Liver (tissue), 9 donors: ENCODE data around the gene CCDC102A. TPM values are rescaled to one million over a fixed set of nuclear protein-coding genes. Genes with fewer than 3 reads are reported as not detected.

Experiments used
- DNase-seq: peaks from one replicate; pipeline ENCODE4 v3.0.0-alpha.2; 2017; ENCODE audit warnings: low spot score
- H3K27ac ChIP-seq, 2 donors: one replicate each; pipeline ENCODE4 v1.7.0; 2013; ENCODE audit warnings: inconsistent platforms in 2 of 2, low read length in 2 of 2, control low read depth in 1 of 2, low read depth in 1 of 2, mild to moderate bottlenecking in 1 of 2
- H3K27me3 ChIP-seq, 4 donors: one replicate each; pipeline versions ENCODE4 v1.6.1 to v1.7.0; 2013; ENCODE audit warnings: low read length in 3 of 4, inconsistent platforms in 1 of 4, mild to moderate bottlenecking in 1 of 4, moderate library complexity in 1 of 4; ENCODE audit not compliant: control insufficient read depth in 4 of 4, insufficient read depth in 4 of 4
- H3K36me3 ChIP-seq, 4 donors: one replicate each; pipeline versions ENCODE4 v1.6.1 to v1.7.0; 2013; ENCODE audit warnings: low read length in 3 of 4, mild to moderate bottlenecking in 3 of 4, low read depth in 1 of 4, moderate library complexity in 1 of 4; ENCODE audit not compliant: control insufficient read depth in 4 of 4, insufficient read depth in 3 of 4
- H3K4me1 ChIP-seq, 4 donors: one replicate each; pipeline versions ENCODE4 v1.6.1 to v1.7.0; 2013; ENCODE audit warnings: low read length in 3 of 4, mild to moderate bottlenecking in 3 of 4, moderate library complexity in 1 of 4; ENCODE audit not compliant: control insufficient read depth in 4 of 4, insufficient read depth in 4 of 4
- H3K4me3 ChIP-seq, 3 donors: one replicate each; pipeline versions ENCODE4 v1.6.1 to v1.7.0; 2013; ENCODE audit warnings: low read length in 3 of 3, control low read depth in 1 of 3, low read depth in 1 of 3, mild to moderate bottlenecking in 1 of 3
- H3K9ac ChIP-seq, 2 donors: one replicate each; pipeline ENCODE4 v1.7.0; 2013; ENCODE audit warnings: low read length in 2 of 2, mild to moderate bottlenecking in 2 of 2, moderate library complexity in 2 of 2, control low read depth in 1 of 2, low read depth in 1 of 2
- H3K9me3 ChIP-seq, 4 donors: one replicate each; pipeline versions ENCODE4 v1.6.1 to v1.7.0; 2013; ENCODE audit warnings: low read length in 3 of 4; ENCODE audit not compliant: control insufficient read depth in 4 of 4
- EGR1 ChIP-seq, 2 donors: IDR thresholded peaks; 2 replicates each; pipeline ENCODE4 v1.6.1; 2016 to 2018; ENCODE audit warnings: antibody characterized with exemption in 2 of 2, low read depth in 2 of 2
- FOXA1 ChIP-seq: IDR thresholded peaks from 2 replicates; pipeline ENCODE4 v1.6.1; 2016; ENCODE audit warnings: antibody characterized with exemption
- FOXA2 ChIP-seq: IDR thresholded peaks from 2 replicates; pipeline ENCODE4 v1.6.1; 2016; ENCODE audit warnings: antibody characterized with exemption
- GABPA ChIP-seq, 2 donors: IDR thresholded peaks in 1 of 2; conservative IDR thresholded peaks in 1 of 2; 2 replicates each; pipeline ENCODE4 v1.6.1; 2016; ENCODE audit warnings: antibody characterized with exemption in 2 of 2, mild to moderate bottlenecking in 1 of 2, moderate library complexity in 1 of 2
- HNF4A ChIP-seq, 2 donors: conservative IDR thresholded peaks; 2 replicates each; pipeline ENCODE4 v1.6.1; 2016; ENCODE audit warnings: antibody characterized with exemption in 2 of 2, mild to moderate bottlenecking in 2 of 2
- HNF4G ChIP-seq: IDR thresholded peaks from 2 replicates; pipeline ENCODE4 v1.6.1; 2016; ENCODE audit warnings: antibody characterized with exemption
- JUND ChIP-seq, 2 donors: IDR thresholded peaks; 2 replicates each; pipeline ENCODE4 v1.6.1; 2016; ENCODE audit warnings: antibody characterized with exemption in 2 of 2
- NR2F2 ChIP-seq: IDR thresholded peaks from 2 replicates; pipeline ENCODE4 v1.6.1; 2016; ENCODE audit warnings: antibody characterized with exemption
- RAD21 ChIP-seq, 2 donors: IDR thresholded peaks; 2 replicates each; pipeline ENCODE4 v1.6.1; 2016; ENCODE audit warnings: antibody characterized with exemption in 2 of 2, mild to moderate bottlenecking in 2 of 2
- RXRA ChIP-seq, 2 donors: IDR thresholded peaks; 2 replicates each; pipeline ENCODE4 v1.6.1; 2017 to 2018; ENCODE audit warnings: antibody characterized with exemption in 2 of 2, mild to moderate bottlenecking in 1 of 2
- SP1 ChIP-seq: IDR thresholded peaks from 2 replicates; pipeline ENCODE4 v1.6.1; 2018; ENCODE audit warnings: antibody characterized with exemption, mild to moderate bottlenecking
- TAF1 ChIP-seq: conservative IDR thresholded peaks from 2 replicates; pipeline ENCODE4 v1.6.1; 2016; ENCODE audit warnings: antibody characterized with exemption, mild to moderate bottlenecking
- YY1 ChIP-seq: IDR thresholded peaks from 2 replicates; pipeline ENCODE4 v1.6.1; 2016; ENCODE audit warnings: antibody characterized with exemption, mild to moderate bottlenecking
- WGBS: extraction: QIAGEN DNeasy Blood & Tissue Kit; methylation state at CpG from one replicate; pipeline ENCODE4 v1.1.7; 2013; 5-methylcytosine and 5-hydroxymethylcytosine counted together
- polyA plus RNA-seq, 2 donors: library from polyadenylated mRNA; stranded (reverse) in 1 of 2; unstranded in 1 of 2; fragments of 200-250 nt in 1 of 2; fragments of >200 nt in 1 of 2; fragmentation: Nextera tagmentation in 1 of 2; extraction: Ambion mirVana in 1 of 2; gene quantifications; one replicate each; pipeline versions ENCODE4 v1.2.1 to v1.2.3, GENCODE V29; 2013 to 2015
- total RNA-seq, 2 donors: library from RNA; depleted of rRNA; stranded (reverse); fragments of >200 nt; gene quantifications; one replicate each; pipeline ENCODE4 v1.2.3, GENCODE V29; 2014
- TF ChIP-seq, protein P1 (sequence below): IDR thresholded peaks from 2 replicates; pipeline ENCODE4 v1.6.1; 2016; ENCODE audit warnings: antibody characterized with exemption, mild to moderate bottlenecking
- TF ChIP-seq, protein P2 (sequence below): IDR thresholded peaks from 2 replicates; pipeline ENCODE4 v1.6.1; 2016; ENCODE audit warnings: antibody characterized with exemption
- TF ChIP-seq, protein P3 (sequence below): IDR thresholded peaks from 2 replicates; pipeline ENCODE4 v1.6.1; 2016; ENCODE audit warnings: antibody characterized with exemption
- TF ChIP-seq, protein P4 (sequence below): IDR thresholded peaks from 2 replicates; pipeline ENCODE4 v1.6.1; 2016; ENCODE audit warnings: antibody characterized with exemption
- TF ChIP-seq, protein P5 (sequence below): fragments of 150-350 bp; IDR thresholded peaks from 2 replicates; pipeline ENCODE4 v1.5.1; 2017; ENCODE audit warnings: improper control_type of control experiment, low read depth, low read length; ENCODE audit not compliant: missing input control
- donor health status: healthy.
- donor health status: healthy.
- donor health status: healthy.
- donor health status: healthy.
- donor health status: healthy.

The CCDC102A gene
- total and polyA plus RNA-seq, 4 donors: 0.36 to 2.6 (median 1.7) TPM

DNA sequence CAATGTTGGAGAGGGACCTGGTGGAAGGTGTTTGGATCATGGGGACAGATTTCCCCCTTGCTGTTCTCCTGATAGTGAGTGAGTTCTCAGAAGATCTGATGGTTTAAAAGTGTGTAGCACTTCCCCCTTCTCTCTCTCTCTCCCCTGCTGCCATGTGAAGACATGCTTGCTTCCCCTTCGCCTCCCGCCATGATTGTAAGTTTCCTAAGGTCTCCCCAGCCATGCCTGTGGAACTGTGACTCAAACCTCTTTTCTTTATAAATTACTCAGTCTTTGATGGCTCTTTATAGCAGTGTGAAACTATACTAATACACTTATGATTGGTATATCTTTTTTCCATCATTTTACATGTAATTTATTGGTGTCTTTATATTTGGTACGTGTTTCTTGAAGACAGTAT, 19.5 kb upstream of the CCDC102A start:
- Histone ChIP-seq H3K9me3 (no peaks in the 10 kb centered on the region), H3K4me3 (no peak overlapping the region), H3K9ac (no peak overlapping the region), H3K4me1 (no peaks in the 10 kb centered on the region), H3K36me3 (no peaks in the 10 kb centered on the region), H3K27ac (no peak overlapping the region), H3K27me3 (peaks cover 0 to 4% (median 0%) of the 10 kb centered on the region in 4 donors)
- TF ChIP-seq SP1 (no peak), JUND (IDR thresholded peaks at IDR 0.05) (no peak), YY1 (no peak), EGR1 (IDR thresholded peaks at IDR 0.05; ENCODE audit: low read depth in 2 of 2) (no peak), RXRA (IDR thresholded peaks at IDR 0.05) (no peak), NR2F2 (no peak), RAD21 (IDR thresholded peaks at IDR 0.05) (no peak), GABPA (IDR thresholded peaks at IDR 0.05 in 1 of 2, conservative IDR thresholded peaks at IDR 0.05 in 1 of 2) (no peak), HNF4A (conservative IDR thresholded peaks at IDR 0.05) (no peak), TAF1 (no peak), HNF4G (no peak), FOXA1 (no peak)
- TF ChIP-seq, protein P1, sequence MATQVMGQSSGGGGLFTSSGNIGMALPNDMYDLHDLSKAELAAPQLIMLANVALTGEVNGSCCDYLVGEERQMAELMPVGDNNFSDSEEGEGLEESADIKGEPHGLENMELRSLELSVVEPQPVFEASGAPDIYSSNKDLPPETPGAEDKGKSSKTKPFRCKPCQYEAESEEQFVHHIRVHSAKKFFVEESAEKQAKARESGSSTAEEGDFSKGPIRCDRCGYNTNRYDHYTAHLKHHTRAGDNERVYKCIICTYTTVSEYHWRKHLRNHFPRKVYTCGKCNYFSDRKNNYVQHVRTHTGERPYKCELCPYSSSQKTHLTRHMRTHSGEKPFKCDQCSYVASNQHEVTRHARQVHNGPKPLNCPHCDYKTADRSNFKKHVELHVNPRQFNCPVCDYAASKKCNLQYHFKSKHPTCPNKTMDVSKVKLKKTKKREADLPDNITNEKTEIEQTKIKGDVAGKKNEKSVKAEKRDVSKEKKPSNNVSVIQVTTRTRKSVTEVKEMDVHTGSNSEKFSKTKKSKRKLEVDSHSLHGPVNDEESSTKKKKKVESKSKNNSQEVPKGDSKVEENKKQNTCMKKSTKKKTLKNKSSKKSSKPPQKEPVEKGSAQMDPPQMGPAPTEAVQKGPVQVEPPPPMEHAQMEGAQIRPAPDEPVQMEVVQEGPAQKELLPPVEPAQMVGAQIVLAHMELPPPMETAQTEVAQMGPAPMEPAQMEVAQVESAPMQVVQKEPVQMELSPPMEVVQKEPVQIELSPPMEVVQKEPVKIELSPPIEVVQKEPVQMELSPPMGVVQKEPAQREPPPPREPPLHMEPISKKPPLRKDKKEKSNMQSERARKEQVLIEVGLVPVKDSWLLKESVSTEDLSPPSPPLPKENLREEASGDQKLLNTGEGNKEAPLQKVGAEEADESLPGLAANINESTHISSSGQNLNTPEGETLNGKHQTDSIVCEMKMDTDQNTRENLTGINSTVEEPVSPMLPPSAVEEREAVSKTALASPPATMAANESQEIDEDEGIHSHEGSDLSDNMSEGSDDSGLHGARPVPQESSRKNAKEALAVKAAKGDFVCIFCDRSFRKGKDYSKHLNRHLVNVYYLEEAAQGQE: no peak
- TF ChIP-seq, protein P2, sequence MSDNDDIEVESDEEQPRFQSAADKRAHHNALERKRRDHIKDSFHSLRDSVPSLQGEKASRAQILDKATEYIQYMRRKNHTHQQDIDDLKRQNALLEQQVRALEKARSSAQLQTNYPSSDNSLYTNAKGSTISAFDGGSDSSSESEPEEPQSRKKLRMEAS: no peak
- TF ChIP-seq, protein P3, sequence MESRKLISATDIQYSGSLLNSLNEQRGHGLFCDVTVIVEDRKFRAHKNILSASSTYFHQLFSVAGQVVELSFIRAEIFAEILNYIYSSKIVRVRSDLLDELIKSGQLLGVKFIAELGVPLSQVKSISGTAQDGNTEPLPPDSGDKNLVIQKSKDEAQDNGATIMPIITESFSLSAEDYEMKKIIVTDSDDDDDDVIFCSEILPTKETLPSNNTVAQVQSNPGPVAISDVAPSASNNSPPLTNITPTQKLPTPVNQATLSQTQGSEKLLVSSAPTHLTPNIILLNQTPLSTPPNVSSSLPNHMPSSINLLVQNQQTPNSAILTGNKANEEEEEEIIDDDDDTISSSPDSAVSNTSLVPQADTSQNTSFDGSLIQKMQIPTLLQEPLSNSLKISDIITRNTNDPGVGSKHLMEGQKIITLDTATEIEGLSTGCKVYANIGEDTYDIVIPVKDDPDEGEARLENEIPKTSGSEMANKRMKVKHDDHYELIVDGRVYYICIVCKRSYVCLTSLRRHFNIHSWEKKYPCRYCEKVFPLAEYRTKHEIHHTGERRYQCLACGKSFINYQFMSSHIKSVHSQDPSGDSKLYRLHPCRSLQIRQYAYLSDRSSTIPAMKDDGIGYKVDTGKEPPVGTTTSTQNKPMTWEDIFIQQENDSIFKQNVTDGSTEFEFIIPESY: no peak
- TF ChIP-seq, protein P4, sequence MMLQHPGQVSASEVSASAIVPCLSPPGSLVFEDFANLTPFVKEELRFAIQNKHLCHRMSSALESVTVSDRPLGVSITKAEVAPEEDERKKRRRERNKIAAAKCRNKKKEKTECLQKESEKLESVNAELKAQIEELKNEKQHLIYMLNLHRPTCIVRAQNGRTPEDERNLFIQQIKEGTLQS: no peak
- no peak for DNase-seq
- WGBS: 92% methylated on average over 3 of the region's 3 CpGs

DNA sequence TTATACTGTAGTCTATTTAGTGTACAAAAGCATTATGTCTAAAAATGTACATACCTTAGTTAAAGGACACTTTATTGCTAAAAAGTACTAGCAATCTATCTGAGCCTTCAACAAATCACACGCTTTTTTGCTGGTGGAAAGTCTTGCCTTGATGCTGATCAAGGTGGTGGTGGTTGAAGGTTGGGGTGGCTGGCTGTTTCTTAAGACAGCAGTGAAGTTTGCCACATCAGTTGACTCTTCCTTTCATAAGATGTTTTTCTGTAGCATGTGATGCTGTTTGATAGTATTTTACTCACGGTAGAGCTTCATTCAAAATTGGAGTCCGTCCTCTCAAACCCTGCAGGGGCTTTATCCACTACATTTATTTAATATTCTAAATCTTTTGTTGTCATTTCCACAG, 14.7 kb upstream of the CCDC102A start:
- H3K9me3 ChIP-seq: no peaks in the 10 kb centered on the region
- no peak overlapping the region for H3K4me3 ChIP-seq
- 92% methylated on average over 3 of the region's 3 CpGs for WGBS
- no peak for DNase-seq
- no peaks in the 10 kb centered on the region for H3K36me3 ChIP-seq
- no peak overlapping the region for H3K27ac ChIP-seq
- no peak overlapping the region for H3K9ac ChIP-seq
- H3K27me3 ChIP-seq: no peaks in the 10 kb centered on the region
- H3K4me1 ChIP-seq: no peaks in the 10 kb centered on the region
- TF ChIP-seq SP1 (no peak), TAF1 (no peak), HNF4G (no peak), RXRA (IDR thresholded peaks at IDR 0.05) (no peak), FOXA1 (no peak), FOXA2 (no peak), EGR1 (IDR thresholded peaks at IDR 0.05; ENCODE audit: low read depth in 2 of 2) (no peak), GABPA (IDR thresholded peaks at IDR 0.05 in 1 of 2, conservative IDR thresholded peaks at IDR 0.05 in 1 of 2) (no peak), RAD21 (IDR thresholded peaks at IDR 0.05) (no peak), YY1 (no peak)
- TF ChIP-seq, protein P3: no peak
- TF ChIP-seq, protein P5, sequence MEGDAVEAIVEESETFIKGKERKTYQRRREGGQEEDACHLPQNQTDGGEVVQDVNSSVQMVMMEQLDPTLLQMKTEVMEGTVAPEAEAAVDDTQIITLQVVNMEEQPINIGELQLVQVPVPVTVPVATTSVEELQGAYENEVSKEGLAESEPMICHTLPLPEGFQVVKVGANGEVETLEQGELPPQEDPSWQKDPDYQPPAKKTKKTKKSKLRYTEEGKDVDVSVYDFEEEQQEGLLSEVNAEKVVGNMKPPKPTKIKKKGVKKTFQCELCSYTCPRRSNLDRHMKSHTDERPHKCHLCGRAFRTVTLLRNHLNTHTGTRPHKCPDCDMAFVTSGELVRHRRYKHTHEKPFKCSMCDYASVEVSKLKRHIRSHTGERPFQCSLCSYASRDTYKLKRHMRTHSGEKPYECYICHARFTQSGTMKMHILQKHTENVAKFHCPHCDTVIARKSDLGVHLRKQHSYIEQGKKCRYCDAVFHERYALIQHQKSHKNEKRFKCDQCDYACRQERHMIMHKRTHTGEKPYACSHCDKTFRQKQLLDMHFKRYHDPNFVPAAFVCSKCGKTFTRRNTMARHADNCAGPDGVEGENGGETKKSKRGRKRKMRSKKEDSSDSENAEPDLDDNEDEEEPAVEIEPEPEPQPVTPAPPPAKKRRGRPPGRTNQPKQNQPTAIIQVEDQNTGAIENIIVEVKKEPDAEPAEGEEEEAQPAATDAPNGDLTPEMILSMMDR: no peak
- TF ChIP-seq, protein P2: no peak
- TF ChIP-seq, protein P1: no peak
